ENCODE measurements around the gene C10orf90. TPM values are rescaled to one million over a fixed set of nuclear protein-coding genes. Genes with fewer than 3 reads are reported as not detected.

The C10orf90 gene
- total RNA-seq, 1 donor from 2014 or later = not detected

DNA sequence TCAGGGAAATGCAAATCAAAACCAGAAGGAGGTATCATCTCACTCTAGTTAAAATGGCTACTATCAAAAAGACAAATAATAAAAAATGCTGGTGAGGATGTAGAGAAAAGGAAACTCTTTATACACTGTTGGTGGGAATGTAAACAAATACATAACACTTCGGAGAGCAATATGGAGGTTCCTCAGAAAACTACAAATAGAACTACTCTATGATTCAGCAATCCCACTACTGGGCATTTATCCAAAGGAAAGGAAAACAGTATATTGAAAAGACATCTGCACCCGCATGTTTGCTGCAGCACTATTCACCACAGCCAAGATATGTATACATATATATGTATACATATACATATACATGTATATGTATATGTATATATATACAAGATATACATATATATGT, 94.2 kb downstream of the C10orf90 start:
- no peaks in the 10 kb centered on the region for H3K36me3 Mint-ChIP-seq (ENCODE audit: low read depth)
- TF ChIP-seq, protein P1, sequence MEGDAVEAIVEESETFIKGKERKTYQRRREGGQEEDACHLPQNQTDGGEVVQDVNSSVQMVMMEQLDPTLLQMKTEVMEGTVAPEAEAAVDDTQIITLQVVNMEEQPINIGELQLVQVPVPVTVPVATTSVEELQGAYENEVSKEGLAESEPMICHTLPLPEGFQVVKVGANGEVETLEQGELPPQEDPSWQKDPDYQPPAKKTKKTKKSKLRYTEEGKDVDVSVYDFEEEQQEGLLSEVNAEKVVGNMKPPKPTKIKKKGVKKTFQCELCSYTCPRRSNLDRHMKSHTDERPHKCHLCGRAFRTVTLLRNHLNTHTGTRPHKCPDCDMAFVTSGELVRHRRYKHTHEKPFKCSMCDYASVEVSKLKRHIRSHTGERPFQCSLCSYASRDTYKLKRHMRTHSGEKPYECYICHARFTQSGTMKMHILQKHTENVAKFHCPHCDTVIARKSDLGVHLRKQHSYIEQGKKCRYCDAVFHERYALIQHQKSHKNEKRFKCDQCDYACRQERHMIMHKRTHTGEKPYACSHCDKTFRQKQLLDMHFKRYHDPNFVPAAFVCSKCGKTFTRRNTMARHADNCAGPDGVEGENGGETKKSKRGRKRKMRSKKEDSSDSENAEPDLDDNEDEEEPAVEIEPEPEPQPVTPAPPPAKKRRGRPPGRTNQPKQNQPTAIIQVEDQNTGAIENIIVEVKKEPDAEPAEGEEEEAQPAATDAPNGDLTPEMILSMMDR (IDR thresholded peaks at IDR 0.05) = no peak
- H3K4me1 Mint-ChIP-seq = no peaks in the 10 kb centered on the region
- H3K27ac Mint-ChIP-seq = no peak overlapping the region
- POLR2A ChIA-PET = no interaction called here
- CTCF ChIA-PET = no interaction called here
- ATAC-seq (ENCODE audit: low read depth) (no peak), DNase-seq (no peak)
- intact Hi-C loops (cut with micrococcal nuclease) = no loop called here
- H3K4me3 Mint-ChIP-seq = no peak overlapping the region
- H3K9me3 Mint-ChIP-seq = no peaks in the 10 kb centered on the region
- H3K27me3 Mint-ChIP-seq = no peaks in the 10 kb centered on the region

DNA sequence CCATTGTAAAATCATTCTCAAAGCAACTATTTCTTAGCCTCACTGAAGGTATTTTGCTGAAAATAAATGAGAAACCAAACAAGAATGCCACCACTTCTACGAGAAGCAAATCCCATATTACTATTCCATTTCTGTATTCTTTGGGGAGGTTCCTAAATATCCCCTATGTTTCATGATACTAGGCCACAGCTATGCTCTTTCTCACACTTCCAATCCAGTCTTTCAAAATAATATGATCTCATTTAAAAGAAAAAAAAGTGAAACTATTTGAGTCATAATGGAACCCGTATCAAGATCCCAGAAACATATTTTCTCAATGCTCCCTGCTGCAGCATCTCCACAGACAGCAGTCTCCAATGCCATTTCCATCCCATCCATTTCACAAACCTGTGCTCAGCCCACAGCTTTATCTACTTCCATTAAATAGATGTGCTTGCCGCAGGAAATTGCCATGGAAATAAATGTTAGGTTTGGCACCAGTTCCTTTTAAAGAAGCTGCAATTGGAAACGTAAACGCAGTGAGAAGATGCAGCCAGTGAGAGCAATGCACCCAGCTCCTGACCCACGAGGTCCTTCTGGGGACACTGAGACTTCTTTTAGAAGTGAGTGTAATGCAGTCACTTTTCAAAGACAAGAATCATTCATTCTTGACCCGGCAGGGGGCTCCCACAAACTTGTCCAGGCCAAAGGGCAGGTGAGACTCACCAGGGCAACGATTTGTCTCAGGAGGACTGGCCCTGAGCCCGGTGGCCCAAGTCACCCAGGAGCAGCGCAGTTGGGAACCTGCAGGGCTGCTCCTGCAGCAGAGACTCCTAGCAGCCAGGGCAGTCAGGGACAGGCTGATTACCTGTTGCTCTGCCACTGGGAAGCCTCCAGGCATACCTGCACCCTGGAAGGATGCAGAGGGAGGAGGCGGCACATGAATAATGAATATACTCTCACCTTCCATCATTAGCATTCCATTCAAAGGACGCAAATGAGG, 99.6 kb downstream of the C10orf90 start:
- TF ChIP-seq, protein P1 (IDR thresholded peaks at IDR 0.05) = no peak
- Mint-ChIP-seq H3K36me3 (ENCODE audit: low read depth) (no peaks in the 10 kb centered on the region), H3K9me3 (no peaks in the 10 kb centered on the region), H3K4me3 (no peak overlapping the region), H3K4me1 (no peaks in the 10 kb centered on the region), H3K27me3 (no peaks in the 10 kb centered on the region), H3K27ac (no peak overlapping the region)
- ChIA-PET POLR2A (no interaction called here), CTCF (no interaction called here)
- no peak for DNase-seq
- intact Hi-C loops (cut with micrococcal nuclease) = no loop called here
- ATAC-seq (ENCODE audit: low read depth) = no peak

DNA sequence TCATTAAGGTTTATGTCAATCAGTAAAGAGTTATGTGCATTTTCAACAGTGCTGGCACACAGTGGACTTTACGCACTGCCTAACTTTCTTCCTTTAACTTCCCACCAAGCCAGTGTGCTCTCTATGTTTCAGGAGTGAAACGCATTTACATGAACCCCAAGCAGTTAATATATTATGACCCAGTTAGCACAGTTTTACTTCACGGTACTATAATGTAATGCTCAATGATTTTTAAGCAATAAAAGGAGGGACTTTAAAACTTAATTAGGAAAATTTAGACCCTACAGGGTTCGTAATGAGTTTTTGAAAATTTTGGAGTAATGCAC, 100.3 kb downstream of the C10orf90 start:
- no peaks in the 10 kb centered on the region for H3K4me1 Mint-ChIP-seq
- no peak overlapping the region for H3K4me3 Mint-ChIP-seq
- H3K36me3 Mint-ChIP-seq (ENCODE audit: low read depth) = no peaks in the 10 kb centered on the region
- no peaks in the 10 kb centered on the region for H3K9me3 Mint-ChIP-seq
- DNase-seq = no peak
- intact Hi-C loops (cut with micrococcal nuclease) = no loop called here
- H3K27ac Mint-ChIP-seq = no peak overlapping the region
- ChIA-PET CTCF (no interaction called here), POLR2A (no interaction called here)
- ATAC-seq (ENCODE audit: low read depth) = no peak
- TF ChIP-seq, protein P1 (IDR thresholded peaks at IDR 0.05) = no peak
- no peaks in the 10 kb centered on the region for H3K27me3 Mint-ChIP-seq

DNA sequence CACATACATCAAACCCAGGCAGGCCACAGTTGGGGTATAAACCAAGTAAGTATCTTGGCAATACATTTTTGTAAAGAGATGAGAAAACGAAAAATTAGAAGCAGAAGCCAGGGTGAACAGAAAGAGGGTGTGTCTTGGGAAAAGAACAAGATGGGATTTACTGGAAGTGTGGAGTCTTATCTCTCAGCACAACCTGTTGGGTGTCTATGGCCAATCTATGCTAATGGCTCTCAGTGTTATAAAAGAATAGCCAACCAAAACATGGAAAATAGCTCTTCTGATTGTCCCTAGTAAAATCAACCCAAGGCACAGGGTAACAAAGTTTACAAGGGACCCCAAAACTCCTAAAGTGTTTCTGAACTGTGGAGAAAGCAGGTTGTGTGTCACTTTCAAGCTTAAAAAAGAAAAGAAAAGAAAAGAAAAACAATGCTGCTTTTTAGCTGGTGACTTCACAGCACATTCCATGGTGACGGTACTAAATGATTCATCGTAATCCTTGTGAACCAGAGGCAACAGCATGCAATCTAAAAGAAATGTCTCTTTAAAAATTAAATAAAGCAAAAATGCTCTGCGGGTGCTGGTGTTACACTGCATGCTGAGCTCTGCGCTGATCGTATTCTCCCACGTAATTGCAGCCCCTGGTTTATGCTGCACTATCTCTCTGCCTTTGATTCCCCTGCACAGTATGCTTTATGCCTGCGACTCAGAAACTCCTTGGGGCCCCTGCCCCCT, 100.8 kb downstream of the C10orf90 start:
- ATAC-seq (ENCODE audit: low read depth) = no peak
- no peaks in the 10 kb centered on the region for H3K36me3 Mint-ChIP-seq (ENCODE audit: low read depth)
- no peaks in the 10 kb centered on the region for H3K9me3 Mint-ChIP-seq
- TF ChIP-seq, protein P1 (IDR thresholded peaks at IDR 0.05) = no peak
- H3K4me1 Mint-ChIP-seq = no peaks in the 10 kb centered on the region
- no peak overlapping the region for H3K4me3 Mint-ChIP-seq
- ChIA-PET CTCF (no interaction called here), POLR2A (no interaction called here)
- intact Hi-C loops (cut with micrococcal nuclease) = no loop called here
- no peak for DNase-seq
- H3K27ac Mint-ChIP-seq = no peak overlapping the region
- no peaks in the 10 kb centered on the region for H3K27me3 Mint-ChIP-seq

DNA sequence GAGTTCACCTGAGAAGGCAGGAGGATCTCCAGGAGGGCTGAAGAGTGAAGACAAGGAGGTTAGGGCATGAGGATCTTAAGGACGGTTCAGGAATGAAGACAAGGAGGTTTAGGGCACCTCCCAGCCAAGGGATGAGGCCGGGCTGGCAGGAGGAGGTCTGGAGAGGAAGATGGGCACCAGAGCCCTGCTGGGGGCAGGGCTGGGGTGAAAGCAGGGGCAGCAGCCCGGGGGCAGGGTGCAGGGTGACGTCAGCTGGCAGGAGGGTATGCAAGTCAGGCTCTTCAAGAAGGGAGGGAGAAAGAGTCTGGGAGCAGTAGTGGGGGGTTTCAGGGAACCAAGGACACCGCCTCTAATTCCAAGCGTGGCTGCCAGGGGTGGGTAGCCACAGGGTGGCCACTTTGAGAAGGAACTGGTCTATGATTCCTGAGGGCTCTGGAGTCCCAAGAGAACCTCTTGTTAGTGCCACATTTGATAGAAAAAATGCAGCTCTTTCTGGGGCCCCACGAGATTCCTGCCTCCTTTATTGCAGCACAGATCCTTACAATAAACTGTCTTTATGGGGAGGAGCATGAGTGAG, 101.6 kb downstream of the C10orf90 start:
- ATAC-seq (ENCODE audit: low read depth) (no peak), DNase-seq (no peak)
- Mint-ChIP-seq H3K36me3 (ENCODE audit: low read depth) (no peaks in the 10 kb centered on the region), H3K27ac (no peak overlapping the region), H3K27me3 (no peaks in the 10 kb centered on the region), H3K4me3 (no peak overlapping the region), H3K4me1 (no peaks in the 10 kb centered on the region), H3K9me3 (no peaks in the 10 kb centered on the region)
- TF ChIP-seq, protein P1 (IDR thresholded peaks at IDR 0.05) = no peak
- CTCF ChIA-PET = no interaction called here
- intact Hi-C loops (cut with micrococcal nuclease) = no loop called here
- POLR2A ChIA-PET = no interaction called here
